GM12864 (cell line): Measurements from ENCODE around the gene NUAK2.

Experiments
- DNase-seq: peaks from one replicate; pipeline ENCODE4 v3.0.0-alpha.2; 2011; ENCODE audit warnings: low read depth
- H3K4me3 ChIP-seq: 2 replicates; pipeline ENCODE4 v1.5.1; 2011; ENCODE audit warnings: mild to moderate bottlenecking, low read depth, low read length, control low read depth
- CTCF ChIP-seq: IDR thresholded peaks from 2 replicates; pipeline ENCODE4 v1.5.1; 2011; ENCODE audit warnings: low read depth, mild to moderate bottlenecking, moderate library complexity, low read length, control low read depth, inconsistent platforms; ENCODE audit errors: missing control alignments

The NUAK2 gene

GRCh38 chr1:205353612-205354011 is 32.1 kb upstream of the NUAK2 start:
- no peak overlapping the region for H3K4me3 ChIP-seq
- DNase-seq: no peak
- TF ChIP-seq CTCF: no peak

- TF ChIP-seq CTCF: no peak
- no peak overlapping the region for H3K4me3 ChIP-seq
- no peak for DNase-seq
These were observed 31.6 kb upstream of the NUAK2 start for GRCh38 chr1:205353191-205353590.

- TF ChIP-seq CTCF: no peak
- no peak overlapping the region for H3K4me3 ChIP-seq
- DNase-seq: no peak
These were observed 30.6 kb upstream of the NUAK2 start for GRCh38 chr1:205351984-205352713.

- DNase-seq: no peak
- no peak overlapping the region for H3K4me3 ChIP-seq
- TF ChIP-seq CTCF: no peak
These were observed 29.2 kb upstream of the NUAK2 start for GRCh38 chr1:205350691-205351141.

- H3K4me3 ChIP-seq: no peak overlapping the region
- DNase-seq: no peak
- TF ChIP-seq CTCF: no peak
These were observed 28.6 kb upstream of the NUAK2 start for GRCh38 chr1:205350124-205350523.

GRCh38 chr1:205348554-205349487 is 27.3 kb upstream of the NUAK2 start:
- DNase-seq: no peak
- TF ChIP-seq CTCF: no peak
- H3K4me3 ChIP-seq: no peak overlapping the region
